Neural crest cell (in vitro differentiated cells): Measurements from ENCODE around the gene TMEM109. TPM values are rescaled to one million over a fixed set of nuclear protein-coding genes. Genes with fewer than 3 reads are reported as not detected.

Experiments used
- DNase-seq: peaks from one replicate; pipeline ENCODE4 v3.0.0; 2021; ENCODE audit warnings: low read depth, mixed read lengths, low spot score
- H3K27ac Mint-ChIP-seq: one replicate; pipeline ENCODE4 v1.8.0; 2021; ENCODE audit warnings: mild to moderate bottlenecking, mixed read lengths; ENCODE audit not compliant: unreplicated experiment
- H3K27me3 Mint-ChIP-seq: 2 replicates; pipeline ENCODE4 v1.8.0; 2021; ENCODE audit warnings: low read depth, mild to moderate bottlenecking, mixed read lengths
- H3K36me3 Mint-ChIP-seq: 2 replicates; pipeline ENCODE4 v1.8.0; 2021; ENCODE audit warnings: low read depth, mild to moderate bottlenecking, mixed read lengths
- H3K4me1 Mint-ChIP-seq: 2 replicates; pipeline ENCODE4 v1.8.0; 2021; ENCODE audit warnings: mixed read lengths
- H3K4me3 Mint-ChIP-seq: one replicate; pipeline ENCODE4 v1.8.0; 2021; ENCODE audit warnings: mild to moderate bottlenecking, mixed read lengths
- H3K9me3 Mint-ChIP-seq: 2 replicates; pipeline ENCODE4 v1.8.0; 2021; ENCODE audit warnings: mixed read lengths
- CTCF ChIP-seq: fragments of 200-600 bp; sonication (generic); conservative IDR thresholded peaks from 2 replicates; pipeline ENCODE4 v1.5.0; 2021; ENCODE audit warnings: antibody characterized with exemption, mild to moderate bottlenecking
- total RNA-seq: library from RNA; stranded (reverse); gene quantifications from 2 replicates; pipeline ENCODE4 v1.2.1, GENCODE V29; 2021

Gene TMEM109
- total RNA-seq, 1 donor from 2014 or later = 64.4 TPM

GRCh38 chr11:60931917-60932316 is 18.0 kb downstream of the TMEM109 start:
- no peak for DNase-seq
- H3K27me3 Mint-ChIP-seq = no peaks in the 10 kb centered on the region
- peaks cover 5% of the 10 kb centered on the region for H3K36me3 Mint-ChIP-seq
- no peak overlapping the region for H3K4me3 Mint-ChIP-seq
- TF ChIP-seq CTCF = no peak
- H3K27ac Mint-ChIP-seq = no peak overlapping the region
- H3K4me1 Mint-ChIP-seq = no peaks in the 10 kb centered on the region
- H3K9me3 Mint-ChIP-seq = no peaks in the 10 kb centered on the region

- H3K27ac Mint-ChIP-seq = no peak overlapping the region
- H3K4me1 Mint-ChIP-seq = no peaks in the 10 kb centered on the region
- no peaks in the 10 kb centered on the region for H3K9me3 Mint-ChIP-seq
- peaks cover 5% of the 10 kb centered on the region for H3K36me3 Mint-ChIP-seq
- TF ChIP-seq CTCF = no peak
- H3K27me3 Mint-ChIP-seq = no peaks in the 10 kb centered on the region
- H3K4me3 Mint-ChIP-seq = no peak overlapping the region
- no peak for DNase-seq
Observed at GRCh38 chr11:60932605-60933356, 18.8 kb downstream of the TMEM109 start.

GRCh38 chr11:60933416-60934123 is 19.6 kb downstream of the TMEM109 start:
- Mint-ChIP-seq H3K9me3 (no peaks in the 10 kb centered on the region), H3K4me3 (no peak overlapping the region), H3K4me1 (peaks cover 6% of the 10 kb centered on the region), H3K27me3 (no peaks in the 10 kb centered on the region), H3K27ac (no peak overlapping the region), H3K36me3 (peaks cover 5% of the 10 kb centered on the region)
- DNase-seq = no peak
- TF ChIP-seq CTCF = no peak

- H3K36me3 Mint-ChIP-seq = peaks cover 5% of the 10 kb centered on the region
- no peak for TF ChIP-seq CTCF
- no peaks in the 10 kb centered on the region for H3K27me3 Mint-ChIP-seq
- H3K27ac Mint-ChIP-seq = no peak overlapping the region
- no peak for DNase-seq
- no peak overlapping the region for H3K4me3 Mint-ChIP-seq
- peaks cover 11% of the 10 kb centered on the region for H3K4me1 Mint-ChIP-seq
- H3K9me3 Mint-ChIP-seq = no peaks in the 10 kb centered on the region
Observed at GRCh38 chr11:60934124-60934789, 20.3 kb downstream of the TMEM109 start.

- Mint-ChIP-seq H3K4me1 (peaks cover 11% of the 10 kb centered on the region), H3K4me3 (peak overlapping the region; percentile 41), H3K27ac (no peak overlapping the region), H3K27me3 (no peaks in the 10 kb centered on the region), H3K9me3 (no peaks in the 10 kb centered on the region), H3K36me3 (peaks cover 2% of the 10 kb centered on the region)
- no peak for TF ChIP-seq CTCF
- DNase-seq = no peak
Observed at GRCh38 chr11:60934790-60935605, 21.0 kb downstream of the TMEM109 start.
